Endometrial microvascular endothelial cells (primary cell): ENCODE data around the gene NR2C2AP. TPM values are rescaled to one million over a fixed set of nuclear protein-coding genes. Genes with fewer than 3 reads are reported as not detected.

Experiments used
- in situ Hi-C: cut with HindIII; loops from 2 replicates; pipeline ENCODE4 v1.10.0; 2017; ENCODE audit warnings: low sequenced_read_pairs, low pct_unique_long_range_greater_than_20kb; ENCODE audit errors: inconsistent ontology term
- total RNA-seq: library from RNA; depleted of rRNA; stranded (reverse); fragments of >200 nt; gene quantifications from one replicate; pipeline ENCODE4 v1.2.3, GENCODE V29; 2015; ENCODE audit errors: inconsistent ontology term

Gene NR2C2AP
- total RNA-seq, 1 donor from 2014 or later, result 25.8 TPM

DNA sequence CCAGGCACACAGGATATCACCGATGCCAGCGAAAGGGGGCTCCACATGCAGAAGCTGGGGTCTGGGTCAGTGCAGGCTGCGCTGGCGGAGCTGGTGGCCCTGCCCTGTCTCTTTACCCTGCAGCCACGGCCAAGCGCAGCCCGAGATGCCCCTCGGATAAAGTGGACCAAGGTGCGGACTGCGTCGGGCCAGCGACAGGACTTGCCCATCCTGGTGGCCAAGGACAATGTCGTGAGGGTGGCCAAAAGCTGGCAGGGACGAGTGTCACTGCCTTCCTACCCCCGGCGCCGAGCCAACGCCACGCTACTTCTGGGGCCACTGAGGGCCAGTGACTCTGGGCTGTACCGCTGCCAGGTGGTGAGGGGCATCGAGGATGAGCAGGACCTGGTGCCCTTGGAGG, 15.7 kb upstream of the NR2C2AP start:
- in situ Hi-C loops, result no loop called here

DNA sequence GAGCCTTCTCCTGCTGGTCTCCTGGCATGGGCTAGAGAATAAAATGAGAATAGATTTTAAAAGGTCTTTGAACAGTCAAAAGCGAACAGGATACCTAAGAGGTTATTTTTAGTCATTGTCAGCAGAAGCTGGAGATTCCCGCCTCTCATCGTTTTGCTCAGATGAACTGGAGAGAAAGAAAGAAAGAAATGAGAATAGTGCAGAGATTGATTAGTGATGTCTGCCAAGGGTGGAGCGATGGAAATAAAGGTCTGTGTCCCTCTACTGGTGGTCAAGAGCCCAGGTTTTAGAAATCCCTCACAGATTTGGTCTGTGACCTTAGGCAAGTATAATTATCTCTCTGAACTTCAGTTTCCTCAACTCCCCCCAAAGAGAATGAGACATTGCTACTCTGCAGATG, 13.9 kb upstream of the NR2C2AP start:
- in situ Hi-C loops, result no loop called here

DNA sequence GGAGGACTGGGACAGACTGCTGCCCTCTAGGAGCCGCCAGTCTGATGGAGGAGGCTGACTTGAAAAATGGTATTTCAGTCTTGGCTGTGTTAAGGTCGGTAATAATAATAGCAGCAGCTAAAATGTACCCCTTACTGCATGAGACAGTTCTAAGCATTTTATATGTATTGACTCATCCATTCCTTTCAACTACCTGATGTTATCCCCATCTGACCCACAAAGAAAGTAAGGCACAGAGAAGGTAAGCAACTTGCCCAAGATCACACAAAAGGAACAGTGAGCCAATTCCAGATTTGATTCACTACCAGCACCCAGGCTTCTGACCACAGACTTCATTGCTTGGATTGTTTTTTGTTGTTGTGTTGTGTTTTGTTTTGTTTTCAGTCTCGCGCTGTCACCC, 12.6 kb upstream of the NR2C2AP start:
- in situ Hi-C loops, result no loop called here

DNA sequence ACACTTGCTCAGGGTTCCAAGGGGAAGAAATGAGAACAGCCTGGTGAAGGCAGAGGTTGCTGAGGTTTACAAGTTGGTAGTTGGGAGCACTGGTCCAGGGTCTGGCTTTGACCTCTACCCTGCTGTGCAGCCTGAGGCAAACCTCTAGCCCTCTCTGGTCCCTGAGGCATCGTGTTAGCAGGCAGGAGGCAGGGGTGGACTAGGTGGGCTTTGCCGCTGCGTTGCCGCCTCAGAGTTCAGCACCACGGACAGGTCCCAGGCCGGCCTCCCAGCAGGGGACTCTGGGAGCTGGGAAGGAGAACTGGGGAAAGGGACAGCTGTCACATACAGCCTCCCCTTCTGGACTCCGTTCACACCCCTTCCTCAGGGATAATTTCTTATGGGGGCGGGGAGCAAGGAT, 11.7 kb upstream of the NR2C2AP start:
- in situ Hi-C loops, result no loop called here

DNA sequence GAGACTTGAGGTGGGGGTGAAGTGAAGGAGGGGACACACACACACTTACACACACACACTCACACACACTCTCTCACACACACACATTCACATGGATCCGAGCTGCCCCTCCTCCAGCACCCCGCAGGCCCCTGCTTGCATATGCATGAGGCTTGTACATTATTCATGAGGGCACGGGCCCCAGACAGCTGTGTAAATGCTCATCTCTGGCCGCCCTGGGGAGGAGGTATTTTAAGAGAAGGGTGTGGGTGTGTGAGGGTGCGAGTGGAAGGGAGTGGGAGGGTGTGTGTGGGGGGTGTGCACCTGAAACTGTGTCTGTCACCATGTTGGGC, 10.9 kb upstream of the NR2C2AP start:
- in situ Hi-C loops, result no loop called here

DNA sequence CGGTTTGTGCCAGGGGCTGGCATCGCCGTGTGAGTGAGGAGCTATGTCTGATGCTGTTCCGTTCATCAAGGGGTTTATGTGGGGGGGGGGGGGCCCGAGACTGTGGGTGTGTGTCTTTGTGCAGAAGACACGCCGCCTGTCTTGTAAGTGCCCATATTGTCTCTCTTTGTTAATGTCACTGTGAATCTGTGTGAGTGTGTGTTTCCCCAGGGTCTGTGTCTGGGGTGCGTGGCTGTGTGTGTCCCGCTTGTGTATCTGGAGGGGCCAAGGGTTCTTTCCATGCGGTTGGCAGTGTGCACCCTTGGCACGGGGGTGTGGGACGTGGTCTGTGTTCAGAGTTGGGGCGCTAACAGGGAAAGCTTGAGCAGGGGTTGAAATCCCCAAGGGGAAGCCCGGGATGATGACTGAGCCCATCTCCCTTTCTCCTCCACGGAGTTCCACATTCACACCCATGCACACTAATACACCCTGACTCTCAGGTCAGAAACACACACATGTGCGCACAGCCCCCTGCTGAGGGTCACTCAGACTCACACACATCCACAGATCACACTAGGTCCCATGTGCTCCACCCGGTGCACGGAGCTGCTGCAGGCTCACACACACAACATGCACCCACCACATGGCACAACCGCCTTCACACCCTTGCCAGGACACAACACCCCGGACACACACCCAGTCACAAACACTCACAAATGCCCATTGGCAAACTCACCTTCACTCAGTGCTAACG, 10.4 kb upstream of the NR2C2AP start:
- in situ Hi-C loops, result no loop called here

DNA sequence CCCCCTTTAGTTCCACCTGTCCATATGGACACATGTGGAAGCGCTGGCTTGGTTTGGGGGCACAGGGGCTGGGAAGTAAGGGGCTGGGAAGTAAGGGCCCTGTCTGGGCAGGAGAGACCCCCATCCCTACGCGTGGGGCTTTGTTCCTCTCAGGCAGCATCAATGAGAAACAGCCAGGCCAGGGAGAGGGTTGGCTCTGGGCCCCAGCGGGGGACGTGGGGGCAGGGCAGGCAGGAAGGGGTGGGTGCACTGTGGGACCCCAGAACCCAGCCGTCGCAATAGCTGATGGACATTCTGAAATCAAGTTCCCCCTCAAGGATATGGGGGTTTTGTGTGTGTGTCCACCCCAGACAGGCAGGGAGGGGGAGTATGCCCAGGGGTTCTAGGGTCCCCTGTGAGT, 9.7 kb upstream of the NR2C2AP start:
- in situ Hi-C loops, result no loop called here

DNA sequence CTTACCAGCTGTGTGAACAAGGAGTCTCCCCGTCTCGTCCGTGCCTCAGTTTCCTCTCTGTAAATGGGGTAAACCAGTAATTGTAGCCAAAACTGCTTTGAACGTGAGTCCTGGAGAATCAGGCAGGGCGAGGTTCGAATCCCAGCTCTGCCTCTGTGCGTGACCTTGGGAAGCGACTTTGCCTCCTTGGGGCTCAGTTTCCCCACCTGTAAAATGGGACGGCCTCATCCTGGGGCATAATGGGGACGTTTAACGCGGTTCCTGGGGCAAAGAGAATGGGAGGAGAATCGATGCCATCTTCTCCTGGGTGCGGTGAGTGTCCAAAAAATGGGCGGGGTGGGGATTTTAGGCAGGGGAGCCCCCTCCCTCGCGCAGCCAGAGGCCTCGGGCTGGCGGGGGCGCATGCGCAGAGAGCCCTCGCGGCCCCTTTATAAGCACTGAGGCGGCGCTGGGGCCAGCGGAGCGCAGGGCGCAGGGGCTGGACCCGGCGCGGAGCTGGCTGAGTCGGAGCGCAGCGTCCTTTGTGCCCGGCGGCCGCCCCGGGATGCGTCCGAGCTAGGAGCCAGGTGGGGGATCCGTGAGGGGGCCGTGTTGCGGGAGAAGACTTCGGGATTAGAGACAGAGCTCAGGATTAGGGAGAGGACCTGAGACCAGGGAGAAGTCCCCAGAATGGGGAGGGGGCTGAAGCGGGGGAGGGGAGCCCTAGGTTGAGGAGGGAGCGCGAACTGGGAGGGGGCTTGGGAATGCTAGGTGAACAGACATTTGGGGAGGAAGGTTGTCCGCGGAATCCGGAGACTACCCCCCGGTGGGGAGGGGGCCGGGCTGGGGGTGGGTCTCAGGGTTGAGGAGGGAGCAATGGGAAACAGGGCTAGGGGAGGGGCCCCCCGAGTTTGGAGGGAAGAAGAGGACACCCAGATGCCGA, 8.5 kb upstream of the NR2C2AP start, which contains the start of gene NCAN:
NCAN (plus strand) TSS at position 460 of the 922 bp plus-strand sequence. CDS start 4,996 bp downstream, outside the sequence.
- in situ Hi-C loops, result no loop called here

DNA sequence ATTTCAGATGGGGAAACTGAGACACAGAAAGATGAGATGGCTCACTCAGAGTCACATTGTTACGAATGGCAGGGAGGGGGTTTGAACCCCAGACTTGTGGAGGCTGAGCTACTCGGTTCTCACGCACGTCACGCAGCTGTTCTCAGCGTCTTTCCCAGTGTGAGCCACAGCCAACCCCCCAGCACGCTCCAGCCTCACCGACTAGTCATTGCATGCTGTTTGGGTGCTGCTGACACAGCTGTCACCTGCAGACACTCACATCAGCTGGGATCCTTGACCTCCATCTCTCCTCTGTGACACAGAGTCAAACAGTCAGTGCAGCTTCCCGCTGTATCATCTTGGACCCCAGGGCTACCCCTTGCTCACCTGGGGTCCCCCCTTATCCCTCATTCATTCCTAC, 6.2 kb upstream of the NR2C2AP start:
- in situ Hi-C loops, result no loop called here

DNA sequence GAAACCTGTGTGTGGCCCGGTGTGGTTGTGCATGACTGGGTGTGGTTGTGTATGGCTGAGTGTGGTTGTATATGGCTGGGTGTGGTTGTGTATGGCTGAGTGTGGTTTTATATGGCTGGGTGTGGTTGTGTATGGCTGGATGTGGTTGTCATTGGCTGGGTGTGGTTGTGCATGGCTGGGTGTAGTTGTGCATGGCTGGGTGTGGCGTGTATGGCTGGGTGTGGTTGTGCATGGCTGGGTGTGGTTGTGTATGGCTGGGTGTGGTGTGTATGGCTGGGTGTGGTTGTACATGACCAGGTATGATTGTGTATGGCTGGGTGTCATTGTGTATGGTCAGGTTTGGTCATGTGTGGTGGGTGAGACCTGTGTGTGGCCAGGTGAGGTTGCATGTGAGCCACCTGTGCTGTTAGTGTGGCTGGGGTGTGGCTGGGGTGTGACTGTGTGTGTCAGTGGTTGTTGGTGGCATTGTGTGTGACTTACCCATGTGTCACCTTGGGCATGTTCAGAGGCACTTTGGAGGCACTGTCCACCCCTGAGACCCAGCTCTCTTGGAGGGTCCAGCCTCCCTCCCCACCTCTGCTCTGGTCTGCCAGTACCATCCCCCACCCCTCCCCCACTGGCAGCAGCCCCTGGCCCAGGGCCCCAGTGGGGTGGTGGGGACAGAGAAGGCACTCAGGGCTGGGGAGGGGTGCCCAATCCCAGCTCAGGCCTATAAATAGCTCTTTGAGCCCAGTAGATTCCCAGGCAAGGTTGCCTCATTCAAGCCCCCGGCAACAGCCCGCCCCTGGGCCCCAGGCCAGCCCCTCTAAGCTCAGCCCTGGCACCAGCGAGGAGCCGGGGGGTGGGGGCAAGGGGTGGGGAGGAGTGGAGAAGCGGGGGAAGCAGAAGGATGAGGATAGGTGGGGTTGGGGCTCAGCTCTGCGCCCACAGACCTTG, 4.7 kb upstream of the NR2C2AP start:
- in situ Hi-C loops, result no loop called here

DNA sequence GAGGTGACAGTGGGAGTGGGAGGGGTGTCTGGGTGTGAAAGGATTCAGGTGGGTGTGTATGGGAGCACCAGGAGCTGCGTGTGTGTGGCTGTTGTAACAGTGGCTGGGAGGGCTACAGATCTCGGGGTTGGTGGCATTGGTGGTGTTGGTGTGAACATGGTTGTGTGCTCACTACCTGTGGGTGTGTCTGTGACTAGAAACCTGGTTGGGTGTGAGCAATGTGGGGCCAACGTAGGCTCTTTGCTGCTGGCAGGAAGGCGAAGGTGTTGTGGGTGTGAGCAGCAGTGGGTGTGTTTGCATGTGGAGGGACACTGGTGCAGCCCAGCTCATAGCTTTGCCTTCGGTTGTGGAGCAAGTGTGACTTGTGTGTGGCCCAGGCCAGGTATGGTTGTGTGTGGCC, 3.7 kb upstream of the NR2C2AP start:
- in situ Hi-C loops, result no loop called here

DNA sequence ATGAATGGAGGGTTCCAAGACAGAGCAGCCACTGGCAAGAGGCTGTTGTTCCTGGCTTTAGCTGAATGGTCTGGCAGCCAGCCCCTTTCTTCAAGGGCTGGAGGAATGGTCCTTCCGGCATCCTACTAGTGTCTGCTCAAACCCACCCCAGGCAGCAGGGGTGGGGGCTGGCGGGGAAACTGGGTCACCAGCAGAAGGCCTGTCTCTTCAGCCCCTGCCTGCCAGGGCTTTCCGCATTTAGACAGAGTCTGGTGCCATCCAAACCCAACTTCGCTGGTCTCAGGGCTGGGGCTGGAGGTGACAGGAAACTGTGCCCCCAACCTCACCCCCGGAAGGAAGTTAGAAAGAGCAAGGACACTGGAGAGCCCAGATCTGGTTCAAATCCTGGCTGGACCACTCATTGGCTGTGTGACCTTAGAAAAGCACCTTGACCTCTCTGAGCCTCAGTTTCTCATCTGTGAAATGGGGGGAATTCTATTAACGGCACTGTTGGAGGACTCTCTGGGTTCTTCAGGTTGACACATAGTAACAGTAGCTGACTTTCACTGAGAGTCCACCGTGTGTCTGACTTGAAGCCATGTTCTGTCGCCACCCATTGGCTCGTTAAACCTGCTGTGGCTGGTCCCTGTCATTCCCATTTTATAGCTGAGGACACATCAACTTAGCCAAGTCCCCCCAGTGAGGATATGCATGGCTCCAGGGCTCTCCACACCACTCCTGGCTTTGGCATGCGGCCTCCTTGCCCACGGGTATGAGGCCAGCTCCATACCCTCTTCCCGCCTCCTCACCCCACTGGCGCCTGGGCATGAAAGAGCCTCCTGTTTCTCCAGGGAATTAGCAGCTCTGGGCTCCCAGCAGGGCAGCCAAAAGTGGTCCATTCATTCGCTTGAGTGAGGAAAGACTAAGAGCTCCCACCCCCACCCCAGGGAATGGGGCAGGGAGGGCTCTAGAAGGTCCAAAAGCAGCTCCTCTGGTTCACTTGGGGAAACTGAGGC, 2.5 kb upstream of the NR2C2AP start:
- in situ Hi-C loops, result no loop called here

DNA sequence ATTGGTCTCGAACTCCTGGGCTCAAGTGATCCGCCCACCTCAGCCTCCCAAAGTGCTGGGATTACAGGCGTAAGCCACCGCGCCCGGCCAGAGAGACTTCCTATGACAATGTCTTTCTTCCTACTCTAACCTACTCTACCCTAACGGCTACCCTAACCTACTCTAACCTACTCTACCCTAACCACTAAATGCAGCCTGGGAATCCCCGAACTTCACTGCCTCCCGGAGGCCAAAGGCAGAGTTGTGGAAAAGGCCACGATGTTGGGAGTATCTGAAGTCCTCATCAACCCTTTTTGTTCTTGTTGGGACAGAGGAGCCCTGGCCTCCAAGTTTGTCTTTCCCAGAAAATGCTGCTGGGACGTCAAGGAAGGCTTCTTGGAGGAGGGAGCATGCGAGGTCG, 967 bp upstream of the NR2C2AP start:
- in situ Hi-C loops, result no loop called here

DNA sequence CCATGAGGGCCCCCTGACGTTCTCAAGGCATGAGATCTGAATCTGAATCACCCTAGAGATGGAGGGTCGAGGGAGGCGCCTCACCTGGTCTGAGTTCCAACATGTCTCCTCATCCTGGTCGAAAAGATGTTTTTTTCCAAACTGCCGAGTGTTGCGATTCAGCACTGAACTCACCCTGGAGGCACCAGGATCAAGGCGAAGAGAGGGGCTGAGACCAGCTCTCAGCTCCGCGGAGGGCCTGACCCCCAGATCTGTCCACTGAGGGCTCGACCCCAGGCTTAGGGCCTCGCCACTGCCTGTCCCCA, 555 bp downstream of the NR2C2AP start:
- in situ Hi-C loops, result no loop called here

DNA sequence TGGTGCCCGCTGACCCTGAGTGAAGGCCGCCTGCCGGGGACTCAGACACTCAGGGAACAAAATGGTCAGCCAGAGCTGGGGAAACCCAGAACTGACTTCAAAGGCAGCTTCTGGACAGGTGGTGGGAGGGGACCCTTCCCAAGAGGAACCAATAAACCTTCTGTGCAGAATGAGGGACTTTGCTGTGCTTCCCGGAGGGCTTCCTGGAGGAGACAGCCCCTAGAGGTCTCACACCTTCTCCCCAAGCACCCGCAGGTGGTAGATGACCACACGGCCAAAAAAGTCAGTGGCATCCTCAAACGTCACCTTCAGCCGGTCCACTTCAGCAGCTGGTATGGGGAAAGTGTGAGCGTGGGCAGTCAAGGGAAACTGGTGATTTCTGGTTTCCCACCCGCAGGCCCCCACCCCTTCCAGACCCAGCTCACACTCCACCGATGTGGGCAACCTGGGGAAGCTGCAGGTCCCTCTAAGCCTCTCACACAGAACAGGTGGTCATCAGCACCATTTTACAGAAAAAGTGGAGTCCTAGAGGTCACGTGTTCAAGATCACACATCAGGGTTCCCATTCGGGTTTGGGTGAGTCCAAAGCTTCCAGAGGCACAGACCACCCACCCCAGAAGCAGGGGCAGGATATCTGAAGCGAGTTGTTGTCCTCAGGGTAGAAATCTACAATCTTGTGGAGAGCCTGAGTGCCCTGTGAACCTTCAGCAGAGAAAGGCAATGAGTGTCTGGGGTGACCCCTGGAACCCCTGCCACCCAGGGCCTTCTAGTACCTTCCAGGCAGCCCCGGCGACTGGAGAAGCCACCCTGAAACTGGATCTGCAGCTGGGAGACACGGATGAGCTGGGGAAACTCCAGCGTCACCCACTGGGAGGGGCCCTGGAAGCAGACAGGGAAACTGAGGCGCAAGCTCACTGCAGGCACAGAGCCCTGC, 1.2 kb downstream of the NR2C2AP start:
- in situ Hi-C loops, result no loop called here

DNA sequence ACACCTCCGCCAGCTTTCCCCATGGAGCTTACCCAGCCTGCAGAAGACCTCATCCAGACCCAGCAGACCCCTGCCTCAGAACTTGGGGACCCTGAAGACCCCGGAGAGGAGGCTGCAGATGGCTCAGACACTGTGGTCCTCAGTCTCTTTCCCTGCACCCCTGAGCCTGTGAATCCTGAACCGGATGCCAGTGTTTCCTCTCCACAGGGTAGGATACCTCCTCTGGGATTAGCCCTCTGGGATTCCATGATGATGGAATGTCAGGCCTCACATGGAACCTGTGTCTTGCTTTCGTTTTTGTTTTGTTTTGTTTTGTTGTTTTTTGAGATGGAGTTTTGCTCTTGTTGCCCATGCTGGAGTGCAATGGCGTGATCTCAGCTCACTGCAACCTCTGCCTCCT, 9.3 kb downstream of the NR2C2AP start:
- in situ Hi-C loops, result no loop called here

DNA sequence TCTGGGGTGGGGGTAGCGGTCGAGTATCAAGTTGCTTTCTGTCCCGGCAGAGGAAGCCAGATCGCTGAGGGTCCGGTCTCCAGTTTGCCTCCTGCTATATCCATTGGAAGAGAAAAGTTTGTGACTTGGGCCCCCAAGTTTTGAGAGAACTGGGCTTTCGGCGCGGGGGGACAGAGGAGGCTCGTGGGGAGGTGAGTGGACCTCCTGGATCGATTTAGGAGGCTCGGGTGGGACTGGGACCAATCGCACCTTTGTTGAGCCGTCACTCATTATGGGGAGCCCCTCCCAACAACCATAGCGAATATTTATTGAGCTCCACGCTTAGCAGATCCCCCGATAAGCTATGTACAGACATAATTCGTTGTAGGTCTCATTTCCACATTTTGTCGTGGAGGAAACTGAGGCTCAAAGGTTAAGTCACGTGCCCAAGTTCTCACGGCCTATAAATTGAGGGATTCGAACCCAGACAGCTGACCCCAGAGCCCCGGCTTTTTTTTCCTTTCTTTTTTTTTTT, 10.2 kb downstream of the NR2C2AP start:
- in situ Hi-C loops, result no loop called here
